Stomach (tissue), 9 donors: ENCODE data around the gene DOCK2. TPM values are rescaled to one million over a fixed set of nuclear protein-coding genes. Genes with fewer than 3 reads are reported as not detected.

Source experiments
- DNase-seq, 2 donors: peaks; one replicate each; pipeline versions ENCODE4 v3.0.0 to v3.0.0-alpha.2; 2013 to 2019
- H3K27ac ChIP-seq, 5 donors: fragments of 200-600 bp in 4 of 5; sonication (generic) in 4 of 5; one replicate each; pipeline ENCODE4 v1.5.1; 2013 to 2019; ENCODE audit warnings: mild to moderate bottlenecking in 1 of 5, moderate library complexity in 1 of 5
- H3K27me3 ChIP-seq, 3 donors: fragments of 200-600 bp; sonication (generic); one replicate each; pipeline ENCODE4 v1.5.1; 2017 to 2019; ENCODE audit warnings: mixed run types in 1 of 3
- H3K36me3 ChIP-seq, 4 donors: fragments of 200-600 bp; sonication (generic); 1 replicate in 3 of 4; 2 replicates in 1 of 4; pipeline ENCODE4 v1.5.1; 2016 to 2019
- H3K4me1 ChIP-seq, 4 donors: fragments of 200-600 bp; sonication (generic); one replicate each; pipeline ENCODE4 v1.5.1; 2016 to 2019
- H3K4me3 ChIP-seq, 4 donors: fragments of 200-600 bp; sonication (generic) in 3 of 4; one replicate each; pipeline ENCODE4 v1.5.1; 2016 to 2019; ENCODE audit warnings: mild to moderate bottlenecking in 1 of 4
- H3K9me3 ChIP-seq, 4 donors: fragments of 200-600 bp; sonication (generic); one replicate each; pipeline ENCODE4 v1.5.1; 2016 to 2019
- EP300 ChIP-seq: sonication (generic); formaldehyde crosslinking; IDR thresholded peaks from one replicate; pipeline ENCODE4 v1.6.1; 2017; ENCODE audit warnings: antibody characterized with exemption
- POLR2A ChIP-seq, 4 donors: fragments of 450-650 bp; IDR thresholded peaks; one replicate each; pipeline ENCODE4 v1.6.1; 2016; ENCODE audit warnings: antibody characterized with exemption in 4 of 4, control low read depth in 2 of 4, mild to moderate bottlenecking in 1 of 4, moderate library complexity in 1 of 4
- POLR2AphosphoS5 ChIP-seq, 3 donors: sonication (generic); formaldehyde crosslinking; IDR thresholded peaks; one replicate each; pipeline ENCODE4 v1.6.1; 2016; ENCODE audit warnings: antibody characterized with exemption in 3 of 3
- WGBS, 5 donors: extraction: QIAGEN DNeasy Blood & Tissue Kit in 3 of 5; methylation state at CpG; one replicate each; pipeline versions ENCODE4 v1.1.5 to v1.1.7; 2013 to 2018; 5-methylcytosine and 5-hydroxymethylcytosine counted together
- intact Hi-C: fragments of 100-400 bp; cut with DNase I; formaldehyde crosslinking; loops from one replicate; pipeline ENCODE4 v1.15.1; 2023; ENCODE audit warnings: low total_unique reads
- polyA plus RNA-seq, 3 donors: library from polyadenylated mRNA; stranded (reverse); fragments of 200-250 nt; gene quantifications; one replicate each; pipeline ENCODE4 v1.2.3, GENCODE V29; 2013
- total RNA-seq, 5 donors: library from RNA; depleted of rRNA; stranded (reverse); fragments of >200 nt; gene quantifications; one replicate each; pipeline versions ENCODE4 v1.1.0 to v1.2.3, GENCODE V29; 2014 to 2016
- TF ChIP-seq, protein P1 (sequence below), 7 experiments: fragments of 450-650 bp in 4 of 7; fragments of 200-600 bp in 3 of 7; sonication (generic) in 3 of 7; IDR thresholded peaks; one replicate each; pipeline ENCODE4 v1.5.1; 2016 to 2019; ENCODE audit warnings: antibody characterized with exemption in 7 of 7, control low read depth in 2 of 7, mild to moderate bottlenecking in 1 of 7
- donor health status: healthy with polysubstance abuse.
- donor health status: Bipolar disorder and iron deficiency.
- donor health status: healthy.

Gene DOCK2
- total and polyA plus RNA-seq, 8 donors, result 2.1 to 50.2 (median 8.5) TPM

GRCh38 chr5:170110403-170111087 lies 473.5 kb downstream of the DOCK2 start:
- TF ChIP-seq, protein P1, sequence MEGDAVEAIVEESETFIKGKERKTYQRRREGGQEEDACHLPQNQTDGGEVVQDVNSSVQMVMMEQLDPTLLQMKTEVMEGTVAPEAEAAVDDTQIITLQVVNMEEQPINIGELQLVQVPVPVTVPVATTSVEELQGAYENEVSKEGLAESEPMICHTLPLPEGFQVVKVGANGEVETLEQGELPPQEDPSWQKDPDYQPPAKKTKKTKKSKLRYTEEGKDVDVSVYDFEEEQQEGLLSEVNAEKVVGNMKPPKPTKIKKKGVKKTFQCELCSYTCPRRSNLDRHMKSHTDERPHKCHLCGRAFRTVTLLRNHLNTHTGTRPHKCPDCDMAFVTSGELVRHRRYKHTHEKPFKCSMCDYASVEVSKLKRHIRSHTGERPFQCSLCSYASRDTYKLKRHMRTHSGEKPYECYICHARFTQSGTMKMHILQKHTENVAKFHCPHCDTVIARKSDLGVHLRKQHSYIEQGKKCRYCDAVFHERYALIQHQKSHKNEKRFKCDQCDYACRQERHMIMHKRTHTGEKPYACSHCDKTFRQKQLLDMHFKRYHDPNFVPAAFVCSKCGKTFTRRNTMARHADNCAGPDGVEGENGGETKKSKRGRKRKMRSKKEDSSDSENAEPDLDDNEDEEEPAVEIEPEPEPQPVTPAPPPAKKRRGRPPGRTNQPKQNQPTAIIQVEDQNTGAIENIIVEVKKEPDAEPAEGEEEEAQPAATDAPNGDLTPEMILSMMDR (IDR thresholded peaks at IDR 0.05), result no peak
- TF ChIP-seq POLR2A (IDR thresholded peaks at IDR 0.05), result no peak
- TF ChIP-seq EP300, result no peak
- peaks cover 0 to 15% (median 0%) of the 10 kb centered on the region in 3 donors for H3K27me3 ChIP-seq
- H3K9me3 ChIP-seq, result no peaks in the 10 kb centered on the region
- no peak overlapping the region for H3K4me3 ChIP-seq
- H3K27ac ChIP-seq, result no peak overlapping the region
- intact Hi-C loops, result no loop called here
- H3K36me3 ChIP-seq, result no peaks in the 10 kb centered on the region
- no peak for DNase-seq
- no peaks in the 10 kb centered on the region for H3K4me1 ChIP-seq
- WGBS, 5 donors, result 61 to 72% (median 67%) methylated on average over 3 of the region's 3 CpGs

- Histone ChIP-seq H3K27ac (no peak overlapping the region), H3K27me3 (peaks cover 0 to 8% (median 0%) of the 10 kb centered on the region in 3 donors), H3K4me3 (no peak overlapping the region), H3K9me3 (no peaks in the 10 kb centered on the region), H3K4me1 (no peaks in the 10 kb centered on the region), H3K36me3 (no peaks in the 10 kb centered on the region)
- DNase-seq, result no peak
- WGBS, 5 donors, result 52 to 72% (median 55%) methylated on average over 7 to 8 of the region's 8 CpGs
- TF ChIP-seq, protein P1 (IDR thresholded peaks at IDR 0.05), result no peak
- TF ChIP-seq POLR2AphosphoS5 (IDR thresholded peaks at IDR 0.05) (no peak), EP300 (no peak), POLR2A (IDR thresholded peaks at IDR 0.05) (no peak)
- intact Hi-C loops, result no loop called here
Measured at GRCh38 chr5:170111088-170111785, 474.2 kb downstream of the DOCK2 start.

GRCh38 chr5:170112876-170113521 lies 475.9 kb downstream of the DOCK2 start:
- Histone ChIP-seq H3K9me3 (no peaks in the 10 kb centered on the region), H3K27ac (no peak overlapping the region), H3K4me3 (no peak overlapping the region), H3K36me3 (no peaks in the 10 kb centered on the region), H3K4me1 (no peaks in the 10 kb centered on the region), H3K27me3 (peaks cover 0 to 8% (median 0%) of the 10 kb centered on the region in 3 donors)
- no peak for DNase-seq
- WGBS, 5 donors, result 53 to 69% (median 65%) methylated on average over 6 of the region's 6 CpGs
- intact Hi-C loops, result no loop called here
- no peak for TF ChIP-seq POLR2AphosphoS5 (IDR thresholded peaks at IDR 0.05)
- TF ChIP-seq, protein P1 (IDR thresholded peaks at IDR 0.05), result no peak
- no peak for TF ChIP-seq EP300

DNA sequence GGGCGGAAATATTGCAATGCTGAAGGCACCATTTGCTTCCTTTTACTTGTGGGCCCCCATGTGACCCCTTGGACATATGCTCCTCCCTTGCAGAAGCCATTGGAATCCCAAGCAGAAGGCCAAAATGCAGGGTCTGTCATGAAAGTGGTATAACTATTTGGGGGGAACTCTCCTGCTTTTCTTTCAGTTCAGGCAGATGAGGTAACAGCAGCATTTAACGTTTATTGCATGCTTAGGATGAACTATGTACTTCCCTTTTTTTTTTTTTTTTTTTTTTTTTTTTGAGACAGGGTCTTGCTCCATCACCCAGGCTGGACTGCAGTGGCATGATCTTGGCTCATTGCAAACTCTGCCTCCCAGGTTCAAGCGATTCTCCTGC lies 476.4 kb downstream of the DOCK2 start:
- 64 to 85% (median 75%) methylated on average over 3 of the region's 3 CpGs for WGBS, 5 donors
- no peak for TF ChIP-seq POLR2AphosphoS5 (IDR thresholded peaks at IDR 0.05)
- TF ChIP-seq POLR2A (IDR thresholded peaks at IDR 0.05), result no peak
- TF ChIP-seq, protein P1 (IDR thresholded peaks at IDR 0.05), result no peak
- no peak for TF ChIP-seq EP300

More for the DNA sequence above, 476.4 kb downstream of the DOCK2 start:
- DNase-seq, result no peak
- H3K36me3 ChIP-seq, result no peaks in the 10 kb centered on the region
- H3K27me3 ChIP-seq, result peaks cover 0 to 8% (median 0%) of the 10 kb centered on the region in 3 donors
- intact Hi-C loops, result no loop called here
- H3K27ac ChIP-seq, result no peak overlapping the region
- H3K4me1 ChIP-seq, result no peaks in the 10 kb centered on the region
- H3K4me3 ChIP-seq, result no peak overlapping the region
- no peaks in the 10 kb centered on the region for H3K9me3 ChIP-seq
